ENCODE data around the gene MACROD2.

GRCh38 chr20:15061955-15062354 is 1066.6 kb downstream of the MACROD2 start:
- TF ChIP-seq CTCF (IDR thresholded peaks at IDR 0.05) = no peak
- TF ChIP-seq POLR2A (IDR thresholded peaks at IDR 0.05) = no peak
- no peak for TF ChIP-seq EP300 (IDR thresholded peaks at IDR 0.05)
- TF ChIP-seq POLR2AphosphoS5 (IDR thresholded peaks at IDR 0.05) = no peak

All from suprapubic skin (tissue), 4 donors.